WTC11 (cell line): ENCODE data around the gene TFCP2. TPM values are rescaled to one million over a fixed set of nuclear protein-coding genes. Genes with fewer than 3 reads are reported as not detected.

ENCODE experiments used
- ATAC-seq: fragments of 200-7000 bp; cut with Tn5 transposase; 2 replicates; pipeline ENCODE4 v1.10.0; 2021; ENCODE audit warnings: mild to moderate bottlenecking, moderate library complexity
- CTCF ChIA-PET: fragments of 300-600 bp; sonication (Branson Sonifier 250); formaldehyde crosslinking; loops from one replicate; lab custom pipeline; 2021; ENCODE audit warnings: antibody characterized with exemption; lab: Charles Lee
- POLR2A ChIA-PET: fragments of 350-600 bp; sonication (Branson Sonifier 250); formaldehyde crosslinking; loops from one replicate; lab custom pipeline; 2021; ENCODE audit warnings: antibody characterized with exemption; lab: Charles Lee
- DNase-seq: peaks from one replicate; pipeline ENCODE4 v3.0.0; 2021; ENCODE audit warnings: low spot score
- H3K27ac Mint-ChIP-seq: 2 replicates; pipeline ENCODE4 v1.8.0; 2021; ENCODE audit warnings: mixed read lengths
- H3K27me3 Mint-ChIP-seq: 2 replicates; pipeline ENCODE4 v1.8.0; 2021; ENCODE audit warnings: low read depth, mild to moderate bottlenecking, moderate library complexity, mixed read lengths
- H3K36me3 Mint-ChIP-seq: 2 replicates; pipeline ENCODE4 v1.8.0; 2021; ENCODE audit warnings: mixed read lengths
- H3K4me1 Mint-ChIP-seq: 2 replicates; pipeline ENCODE4 v1.8.0; 2022; ENCODE audit warnings: mixed read lengths
- H3K4me3 Mint-ChIP-seq: 2 replicates; pipeline ENCODE4 v1.8.0; 2021; ENCODE audit warnings: mild to moderate bottlenecking, moderate library complexity, mixed read lengths
- H3K9me3 Mint-ChIP-seq: 2 replicates; pipeline ENCODE4 v1.8.0; 2021; ENCODE audit warnings: mixed read lengths
- CBFB ChIP-seq: sonication (generic); formaldehyde crosslinking; IDR thresholded peaks from 2 replicates; pipeline ENCODE4 v1.8.1; 2022; ENCODE audit warnings: mild to moderate bottlenecking, low read depth, missing genetic modification reagents
- CDX4 ChIP-seq: fragments of 250-450 bp; sonication (Bioruptor Pico); IDR thresholded peaks from 2 replicates; pipeline ENCODE4 v1.9.0; 2021; ENCODE audit warnings: moderate library complexity, mild to moderate bottlenecking, inconsistent platforms, borderline replicate concordance
- CREM ChIP-seq: sonication (generic); formaldehyde crosslinking; IDR thresholded peaks from 2 replicates; pipeline ENCODE4 v1.8.1; 2022; ENCODE audit warnings: mild to moderate bottlenecking, missing genetic modification reagents, moderate library complexity
- E2F5 ChIP-seq: sonication (generic); formaldehyde crosslinking; IDR thresholded peaks from 2 replicates; pipeline ENCODE4 v1.8.1; 2022; ENCODE audit warnings: mild to moderate bottlenecking, moderate library complexity, missing genetic modification reagents
- ERG ChIP-seq: fragments of 250-450 bp; sonication (Bioruptor Pico); IDR thresholded peaks from 2 replicates; pipeline ENCODE4 v1.8.0; 2021; ENCODE audit warnings: mild to moderate bottlenecking
- ETV6 ChIP-seq: sonication (generic); formaldehyde crosslinking; IDR thresholded peaks from 2 replicates; pipeline ENCODE4 v1.8.1; 2022; ENCODE audit warnings: mild to moderate bottlenecking, missing genetic modification reagents
- GTF2I ChIP-seq: fragments of 250-450 bp; sonication (Bioruptor Pico); conservative IDR thresholded peaks from 2 replicates; pipeline ENCODE4 v1.4.0; 2021; ENCODE audit warnings: mild to moderate bottlenecking
- NFATC4 ChIP-seq: fragments of 250-450 bp; sonication (Bioruptor Pico); IDR thresholded peaks from 2 replicates; pipeline ENCODE4 v1.9.0; 2021; ENCODE audit warnings: mild to moderate bottlenecking
- NFYB ChIP-seq: sonication (generic); formaldehyde crosslinking; conservative IDR thresholded peaks from 2 replicates; pipeline ENCODE4 v1.8.0; 2022; ENCODE audit warnings: low read depth, missing genetic modification reagents
- NR1H2 ChIP-seq: sonication (generic); formaldehyde crosslinking; IDR thresholded peaks from 2 replicates; pipeline ENCODE4 v1.9.0; 2021; ENCODE audit warnings: mild to moderate bottlenecking, moderate library complexity, missing genetic modification reagents
- NR2C2 ChIP-seq: sonication (generic); formaldehyde crosslinking; IDR thresholded peaks from 2 replicates; pipeline ENCODE4 v1.8.0; 2022; ENCODE audit warnings: mild to moderate bottlenecking, missing genetic modification reagents
- SMAD3 ChIP-seq: sonication (generic); formaldehyde crosslinking; IDR thresholded peaks from 2 replicates; pipeline ENCODE4 v1.8.0; 2022; ENCODE audit warnings: missing genetic modification reagents, mild to moderate bottlenecking, borderline replicate concordance
- SMAD4 ChIP-seq: sonication (generic); formaldehyde crosslinking; IDR thresholded peaks from 2 replicates; pipeline ENCODE4 v1.8.0; 2022; ENCODE audit warnings: mild to moderate bottlenecking, missing genetic modification reagents
- SP1 ChIP-seq: sonication (generic); formaldehyde crosslinking; conservative IDR thresholded peaks from 2 replicates; pipeline ENCODE4 v1.8.1; 2022; ENCODE audit warnings: missing genetic modification reagents
- STAT6 ChIP-seq: sonication (generic); formaldehyde crosslinking; conservative IDR thresholded peaks from 2 replicates; pipeline ENCODE4 v1.8.1; 2023; ENCODE audit warnings: mild to moderate bottlenecking, low read depth, missing genetic modification reagents, moderate library complexity
- TEAD1 ChIP-seq: sonication (generic); formaldehyde crosslinking; IDR thresholded peaks from 2 replicates; pipeline ENCODE4 v1.8.0; 2022; ENCODE audit warnings: mild to moderate bottlenecking, missing genetic modification reagents
- TP53 ChIP-seq: sonication (generic); formaldehyde crosslinking; IDR thresholded peaks from 2 replicates; pipeline ENCODE4 v1.8.1; 2023; ENCODE audit warnings: mild to moderate bottlenecking, missing genetic modification reagents
- ZNF138 ChIP-seq: sonication (generic); formaldehyde crosslinking; conservative IDR thresholded peaks from 2 replicates; pipeline ENCODE4 v1.8.1; 2022; ENCODE audit warnings: mild to moderate bottlenecking, moderate library complexity, missing genetic modification reagents
- ZNF263 ChIP-seq: sonication (generic); formaldehyde crosslinking; IDR thresholded peaks from 2 replicates; pipeline ENCODE4 v1.8.1; 2022; ENCODE audit warnings: low read depth, mild to moderate bottlenecking, moderate library complexity, missing genetic modification reagents
- ZNF512 ChIP-seq: sonication (generic); formaldehyde crosslinking; IDR thresholded peaks from 2 replicates; pipeline ENCODE4 v1.8.1; 2022; ENCODE audit warnings: missing genetic modification reagents, borderline replicate concordance
- total RNA-seq: library from RNA; stranded (reverse); gene quantifications from 3 replicates; pipeline ENCODE4 v1.2.3, GENCODE V29; 2021
- TF ChIP-seq, protein P1 (sequence below): sonication (generic); formaldehyde crosslinking; IDR thresholded peaks from 2 replicates; pipeline ENCODE4 v1.8.1; 2023; ENCODE audit warnings: mild to moderate bottlenecking, missing genetic modification reagents
- TF ChIP-seq, protein P2 (sequence below): sonication (generic); formaldehyde crosslinking; IDR thresholded peaks from 2 replicates; pipeline ENCODE4 v1.8.0; 2022; ENCODE audit warnings: mild to moderate bottlenecking, missing genetic modification reagents

TFCP2 gene
- total RNA-seq, 1 experiment from 2014 or later: 35.4 TPM

DNA sequence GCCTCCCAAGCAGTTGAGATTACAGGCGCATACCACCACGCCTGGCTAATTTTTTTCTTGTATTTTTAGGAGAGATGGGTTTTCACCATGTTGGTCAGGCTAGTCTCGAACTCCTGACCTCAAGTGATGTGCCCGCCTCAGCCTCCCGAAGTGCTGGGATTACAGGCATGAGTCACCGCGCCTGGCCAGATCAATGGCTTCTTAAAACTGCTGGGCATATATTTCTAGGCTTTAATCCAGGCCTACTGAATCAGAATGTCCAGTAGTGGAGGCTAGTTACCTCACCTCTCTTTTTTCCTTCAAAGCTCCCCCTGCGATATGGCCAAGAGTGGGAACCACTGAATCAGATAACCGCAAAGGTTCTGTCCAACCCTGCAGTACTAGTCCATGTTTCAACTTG lies 27.9 kb upstream of the TFCP2 start:
- Mint-ChIP-seq H3K9me3 (no peaks in the 10 kb centered on the region), H3K27me3 (no peaks in the 10 kb centered on the region), H3K4me1 (no peaks in the 10 kb centered on the region), H3K4me3 (no peak overlapping the region), H3K36me3 (no peaks in the 10 kb centered on the region), H3K27ac (peak overlapping the region; percentile 34)
- ChIA-PET POLR2A (no interaction called here), CTCF (no interaction called here)
- DNase-seq (no peak), ATAC-seq (no peak)
- TF ChIP-seq CBFB (CRISPR knock-in tag) (no peak), SP1 (CRISPR knock-in tag) (no peak), CDX4 (CRISPR knock-in tag) (no peak), TP53 (no peak), CREM (CRISPR knock-in tag) (no peak), NR2C2 (CRISPR knock-in tag) (no peak), NR1H2 (CRISPR knock-in tag) (no peak), E2F5 (no peak), SMAD4 (CRISPR knock-in tag) (no peak), ZNF263 (CRISPR knock-in tag) (no peak), NFATC4 (CRISPR knock-in tag) (no peak), NFYB (no peak)
- TF ChIP-seq, protein P1, sequence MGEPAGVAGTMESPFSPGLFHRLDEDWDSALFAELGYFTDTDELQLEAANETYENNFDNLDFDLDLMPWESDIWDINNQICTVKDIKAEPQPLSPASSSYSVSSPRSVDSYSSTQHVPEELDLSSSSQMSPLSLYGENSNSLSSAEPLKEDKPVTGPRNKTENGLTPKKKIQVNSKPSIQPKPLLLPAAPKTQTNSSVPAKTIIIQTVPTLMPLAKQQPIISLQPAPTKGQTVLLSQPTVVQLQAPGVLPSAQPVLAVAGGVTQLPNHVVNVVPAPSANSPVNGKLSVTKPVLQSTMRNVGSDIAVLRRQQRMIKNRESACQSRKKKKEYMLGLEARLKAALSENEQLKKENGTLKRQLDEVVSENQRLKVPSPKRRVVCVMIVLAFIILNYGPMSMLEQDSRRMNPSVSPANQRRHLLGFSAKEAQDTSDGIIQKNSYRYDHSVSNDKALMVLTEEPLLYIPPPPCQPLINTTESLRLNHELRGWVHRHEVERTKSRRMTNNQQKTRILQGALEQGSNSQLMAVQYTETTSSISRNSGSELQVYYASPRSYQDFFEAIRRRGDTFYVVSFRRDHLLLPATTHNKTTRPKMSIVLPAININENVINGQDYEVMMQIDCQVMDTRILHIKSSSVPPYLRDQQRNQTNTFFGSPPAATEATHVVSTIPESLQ (CRISPR knock-in tag): no peak

- H3K27me3 Mint-ChIP-seq: no peaks in the 10 kb centered on the region
- ChIA-PET POLR2A (no interaction called here), CTCF (interaction anchor here (1.1 kb wide), 1 partner anchor 62 kb away, joined by 3 read pairs; no protein-coding TSS in a partner anchor)
- no peak for ATAC-seq
- H3K36me3 Mint-ChIP-seq: no peaks in the 10 kb centered on the region
- TF ChIP-seq, protein P1 (CRISPR knock-in tag): no peak
- TF ChIP-seq ZNF138 (CRISPR knock-in tag) (no peak), ERG (CRISPR knock-in tag) (no peak), SMAD3 (no peak), TEAD1 (CRISPR knock-in tag) (no peak), GTF2I (CRISPR knock-in tag) (no peak), STAT6 (CRISPR knock-in tag) (no peak), ZNF512 (CRISPR knock-in tag) (no peak), ETV6 (CRISPR knock-in tag) (no peak)
- TF ChIP-seq, protein P2, sequence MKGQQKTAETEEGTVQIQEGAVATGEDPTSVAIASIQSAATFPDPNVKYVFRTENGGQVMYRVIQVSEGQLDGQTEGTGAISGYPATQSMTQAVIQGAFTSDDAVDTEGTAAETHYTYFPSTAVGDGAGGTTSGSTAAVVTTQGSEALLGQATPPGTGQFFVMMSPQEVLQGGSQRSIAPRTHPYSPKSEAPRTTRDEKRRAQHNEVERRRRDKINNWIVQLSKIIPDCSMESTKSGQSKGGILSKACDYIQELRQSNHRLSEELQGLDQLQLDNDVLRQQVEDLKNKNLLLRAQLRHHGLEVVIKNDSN: no peak
- no peaks in the 10 kb centered on the region for H3K4me1 Mint-ChIP-seq
- no peak for DNase-seq
- H3K27ac Mint-ChIP-seq: no peak overlapping the region
- H3K9me3 Mint-ChIP-seq: no peaks in the 10 kb centered on the region
- no peak overlapping the region for H3K4me3 Mint-ChIP-seq
Observed at GRCh38 chr12:51200156-51200555, 27.2 kb upstream of the TFCP2 start.
